K562 (cell line): ENCODE measurements around the gene BSPH1. TPM values are rescaled to one million over a fixed set of nuclear protein-coding genes. Genes with fewer than 3 reads are reported as not detected.

Source experiments
- ATAC-seq: fragments of 200-7000 bp; cut with Tn5 transposase; 3 replicates; pipeline ENCODE4 v1.9.1; 2020; ENCODE audit warnings: moderate library complexity
- BruUV-seq: library from RNA; stranded (reverse); fragments of 400-500 nt; replicated peaks from 2 replicates; lab custom pipeline; 2021; lab: Mats Ljungman, UMichigan
- CTCF ChIA-PET: fragments of 300-600 bp; formaldehyde crosslinking; extraction: SDS; loops from one replicate; lab custom pipeline; 2021; ENCODE audit warnings: low intra/inter-chr PET ratio; lab: Yijun Ruan, JAX
- POLR2A ChIA-PET: fragments of 300-600, 350-650 bp; sonication (Branson Sonifier 250); formaldehyde crosslinking; extraction: SDS; loops from one replicate; lab custom pipeline; 2021; ENCODE audit warnings: antibody characterized with exemption, inconsistent platforms; lab: Yijun Ruan, JAX
- DNase-seq, 4 experiments: peaks; one replicate each; pipeline versions ENCODE4 v3.0.0 to v3.0.0-alpha.2; 2011 to 2018; ENCODE audit warnings: low spot score in 3 of 4, mixed read lengths in 3 of 4; ENCODE audit errors: extremely low read depth in 1 of 4
- FAIRE-seq: peaks from 2 replicates; lab custom pipeline; 2011; peaks lifted over from hg19 to GRCh38; lab: Jason Lieb, UNC
- H2AFZ ChIP-seq: 2 replicates; pipeline ENCODE4 v1.6.0; 2011; ENCODE audit warnings: low read depth, low read length, control low read depth, inconsistent platforms
- H3K27ac ChIP-seq: fragments of 200-600 bp; 3 replicates; pipeline ENCODE4 v1.8.0; 2011; ENCODE audit warnings: low read depth, mild to moderate bottlenecking, control low read depth, inconsistent platforms, low read length, moderate library complexity, mixed read lengths; ENCODE audit errors: extremely low read depth
- H3K27me3 ChIP-seq, 2 experiments: fragments of 300-600 bp in 1 of 2; 2 replicates in 1 of 2; 3 replicates in 1 of 2; pipeline versions ENCODE4 v1.6.0 to v1.8.0; 2011; ENCODE audit warnings: inconsistent platforms in 2 of 2, low read length in 2 of 2, mild to moderate bottlenecking in 1 of 2, mixed read lengths in 1 of 2, moderate library complexity in 1 of 2; ENCODE audit not compliant: control insufficient read depth in 2 of 2, insufficient read depth in 2 of 2
- H3K36me3 ChIP-seq: fragments of 300-600 bp; 3 replicates; pipeline ENCODE4 v1.8.0; 2011; ENCODE audit warnings: mild to moderate bottlenecking, low read length, inconsistent platforms; ENCODE audit not compliant: control insufficient read depth, insufficient read depth
- H3K4me1 ChIP-seq, 2 experiments: fragments of 200-600 bp in 1 of 2; replicated peaks in 1 of 2; 2 replicates in 1 of 2; 3 replicates in 1 of 2; pipeline versions ENCODE4 v1.5.1 to v1.8.0; 2011; ENCODE audit warnings: inconsistent platforms in 2 of 2, low read length in 2 of 2, mild to moderate bottlenecking in 1 of 2, mixed read lengths in 1 of 2, moderate library complexity in 1 of 2; ENCODE audit not compliant: control insufficient read depth in 2 of 2, insufficient read depth in 2 of 2
- H3K4me2 ChIP-seq: 2 replicates; pipeline ENCODE4 v1.6.1; 2011; ENCODE audit warnings: low read length, control low read depth, inconsistent platforms, mixed read lengths; ENCODE audit not compliant: insufficient read depth
- H3K4me3 ChIP-seq: fragments of 200-600 bp; sonication (generic), shearing (Covaris generic); 2 replicates; pipeline ENCODE4 v1.5.1; 2016; ENCODE audit warnings: control low read depth, inconsistent platforms
- H3K79me2 ChIP-seq: fragments of 200-600 bp; 3 replicates; pipeline ENCODE4 v1.8.0; 2011; ENCODE audit warnings: low read length, inconsistent platforms; ENCODE audit not compliant: control insufficient read depth, insufficient read depth
- H3K9ac ChIP-seq, 2 experiments: 2 replicates each; pipeline versions ENCODE4 v1.6.0 to v1.6.1; 2011; ENCODE audit warnings: low read depth in 2 of 2, low read length in 2 of 2, control low read depth in 1 of 2, inconsistent platforms in 1 of 2, mild to moderate bottlenecking in 1 of 2, mixed read lengths in 1 of 2; ENCODE audit not compliant: insufficient read depth in 1 of 2
- H3K9me1 ChIP-seq: one replicate; pipeline ENCODE4 v1.6.0; 2011; ENCODE audit warnings: inconsistent platforms, mild to moderate bottlenecking, low read length, moderate library complexity; ENCODE audit not compliant: control insufficient read depth, insufficient read depth
- H3K9me3 ChIP-seq: replicated peaks from 2 replicates; pipeline ENCODE4 v1.5.1; 2011; ENCODE audit warnings: low read depth, low read length, inconsistent platforms; ENCODE audit not compliant: control insufficient read depth, insufficient read depth
- H4K20me1 ChIP-seq: replicated peaks from 2 replicates; pipeline ENCODE4 v1.6.1; 2011; ENCODE audit warnings: low read length, inconsistent platforms, mixed read lengths; ENCODE audit not compliant: control insufficient read depth, insufficient read depth
- BRF2 ChIP-seq: IDR thresholded peaks from 3 replicates; pipeline ENCODE4 v1.6.1; 2011; ENCODE audit warnings: borderline replicate concordance, mild to moderate bottlenecking; ENCODE audit not compliant: insufficient read length, insufficient read depth
- DPF2 ChIP-seq: fragments of 450-650 bp; IDR thresholded peaks from 2 replicates; pipeline ENCODE4 v1.6.1; 2016
- E4F1 ChIP-seq: fragments of 250-450 bp; sonication (Bioruptor Pico); IDR thresholded peaks from 2 replicates; pipeline ENCODE4 v1.5.0; 2021; ENCODE audit warnings: mild to moderate bottlenecking, borderline replicate concordance
- GABPB1 ChIP-seq: sonication (generic); formaldehyde crosslinking; IDR thresholded peaks from 2 replicates; pipeline ENCODE4 v1.8.0; 2022; ENCODE audit warnings: mild to moderate bottlenecking, missing genetic modification reagents
- GATAD2A ChIP-seq: fragments of 450-650 bp; IDR thresholded peaks from 2 replicates; pipeline ENCODE4 v1.6.1; 2017
- HDAC2 ChIP-seq: fragments of 450-650 bp; IDR thresholded peaks from 2 replicates; pipeline ENCODE4 v1.6.1; 2016; ENCODE audit warnings: mild to moderate bottlenecking
- KHSRP ChIP-seq: fragments of 450-650 bp; IDR thresholded peaks from 2 replicates; pipeline ENCODE4 v1.6.1; 2017
- RBM17 ChIP-seq: fragments of 200-400 bp; formaldehyde crosslinking; IDR thresholded peaks from 2 replicates; pipeline ENCODE4 v1.6.1; 2017; ENCODE audit warnings: low read depth, mild to moderate bottlenecking, low read length, borderline replicate concordance
- RBM22 ChIP-seq: fragments of 200-400 bp; formaldehyde crosslinking; IDR thresholded peaks from 2 replicates; pipeline ENCODE4 v1.6.1; 2018; ENCODE audit warnings: low read length, low read depth; ENCODE audit not compliant: poor library complexity, severe bottlenecking
- SMARCE1 ChIP-seq: fragments of 450-650 bp; IDR thresholded peaks from 2 replicates; pipeline ENCODE4 v1.7.1; 2016; ENCODE audit warnings: mild to moderate bottlenecking
- ZFP30 ChIP-seq: fragments of 250-450 bp; sonication (Bioruptor Pico); IDR thresholded peaks from 2 replicates; pipeline ENCODE4 v1.8.0; 2022; ENCODE audit warnings: moderate library complexity, mild to moderate bottlenecking, inconsistent platforms, borderline replicate concordance
- ZFPM2 ChIP-seq: fragments of 250-450 bp; sonication (Bioruptor Pico); IDR thresholded peaks from 2 replicates; pipeline ENCODE4 v1.5.1; 2022; ENCODE audit warnings: mild to moderate bottlenecking
- ZNF24 ChIP-seq: fragments of 450-650 bp; IDR thresholded peaks from 2 replicates; pipeline ENCODE4 v1.6.1; 2016
- ZNF395 ChIP-seq: fragments of 200-800 bp; sonication (Bioruptor generic); IDR thresholded peaks from 2 replicates; pipeline ENCODE4 v1.6.1; 2017; ENCODE audit warnings: missing genetic modification characterization, missing compliant biosample characterization
- ZNF740 ChIP-seq, 3 experiments: fragments of 200-800 bp in 1 of 3; sonication (Bioruptor generic) in 1 of 3; sonication (generic) in 1 of 3; formaldehyde crosslinking in 1 of 3; IDR thresholded peaks; 2 replicates each; pipeline versions ENCODE4 v1.6.1 to v1.8.0; 2016 to 2022; ENCODE audit warnings: mild to moderate bottlenecking in 2 of 3, missing compliant biosample characterization in 2 of 3, missing genetic modification characterization in 2 of 3, missing genetic modification reagents in 1 of 3
- WGBS: fragments of 100-300 bp; shearing (Covaris generic); methylation state at CpG from one replicate; pipeline ENCODE4 v1.1.6; 2016; ENCODE audit warnings: low coverage, mixed read lengths; ENCODE audit not compliant: insufficient coverage; ENCODE audit errors: missing lambda C conversion rate; 5-methylcytosine and 5-hydroxymethylcytosine counted together
- in situ Hi-C: fragments of 300-500 bp; cut with MboI; formaldehyde crosslinking; loops from 4 replicates; pipeline ENCODE4 v1.15.0; 2018; ENCODE audit warnings: inconsistent platforms, mixed read lengths
- intact Hi-C: fragments of 100-400 bp; cut with micrococcal nuclease; formaldehyde crosslinking; loops from 2 replicates; pipeline ENCODE4 v1.14.2; 2022
- polyA plus RNA-seq, 8 experiments: library from polyadenylated mRNA; depleted of rRNA in 4 of 8; stranded (reverse) in 5 of 8; unstranded in 3 of 8; fragments of >200 nt; fragmentation: Nextera tagmentation in 2 of 8; fragmentation: Illumina TruSeq in 1 of 8; extraction: Ambion mirVana in 2 of 8; extraction: Trizol in 1 of 8; gene quantifications; 2 replicates each; pipeline versions ENCODE4 v1.2.1 to v1.2.3, GENCODE V29; 2011 to 2014; ENCODE audit warnings: inconsistent platforms in 1 of 8, missing spikeins in 1 of 8
- total RNA-seq, 7 experiments: library from RNA; depleted of rRNA in 6 of 7; stranded (reverse); fragments of >200 nt in 6 of 7; fragmentation: Illumina TruSeq in 2 of 7; extraction: Trizol in 2 of 7; gene quantifications; 2 replicates each; pipeline versions ENCODE4 v1.2.1 to v1.2.3, GENCODE V29; 2011 to 2021; ENCODE audit warnings: low replicate concordance in 1 of 7

BSPH1 gene
- total and polyA plus RNA-seq, 9 of the 15 experiments (the other 6 are each of a cell fraction or from before 2014, with no cell fraction given): not detected

- Histone ChIP-seq H3K79me2 (no peaks in the 10 kb centered on the region), H3K4me2 (no peak overlapping the region), H3K27me3 (peaks cover 16 to 33% of the 10 kb centered on the region in 2 experiments; a peak in 4 of 5 replicates), H3K9me1 (no peaks in the 10 kb centered on the region), H3K9ac (no peak overlapping the region), H3K4me3 (no peak overlapping the region), H3K27ac (no peak overlapping the region), H3K36me3 (no peaks in the 10 kb centered on the region), H2AFZ (no peak overlapping the region), H3K4me1 (no peaks in the 10 kb centered on the region), H4K20me1 (no peaks in the 10 kb centered on the region), H3K9me3 (no peaks in the 10 kb centered on the region)
- no peak for FAIRE-seq
- no peak for DNase-seq
- ChIA-PET POLR2A (no interaction called here), CTCF (no interaction called here)
- ATAC-seq: no peak
- 0% methylated on average over 10 of the region's 10 CpGs for WGBS
- BruUV-seq: no TSS peak
- intact Hi-C loops (no loop called here), in situ Hi-C loops (no loop called here)
- no peak for TF ChIP-seq ZNF740 (CRISPR knock-in tag; IDR thresholded peaks at IDR 0.05)
- TF ChIP-seq ZNF740 (tag; IDR thresholded peaks at IDR 0.05): no peak
- TF ChIP-seq KHSRP: no peak
- no peak for TF ChIP-seq SMARCE1
- no peak for TF ChIP-seq ZNF395 (CRISPR knock-in tag)
- no peak for TF ChIP-seq ZFPM2 (CRISPR knock-in tag)
- TF ChIP-seq RBM22: no peak
- TF ChIP-seq E4F1: no peak
- no peak for TF ChIP-seq RBM17
- TF ChIP-seq GABPB1 (CRISPR knock-in tag): no peak
- TF ChIP-seq ZNF24: no peak
- no peak for TF ChIP-seq BRF2
- no peak for TF ChIP-seq HDAC2
- no peak for TF ChIP-seq DPF2
- TF ChIP-seq GATAD2A: no peak
- TF ChIP-seq ZFP30 (CRISPR knock-in tag): no peak
Observed at GRCh38 chr19:47991191-47991808, 670 bp downstream of the BSPH1 start.
